LNCaP clone FGC (cell line): Measurements from ENCODE around the gene CRYGS.
"Not testable (repeated sequence)": the region's sequence is repeated elsewhere in the genome, so short reads cannot be mapped to it uniquely, and the experiment has no call there.

ENCODE experiments used
- DNase-seq: peaks from one replicate; pipeline ENCODE4 v3.0.0-alpha.2; 2011; ENCODE audit warnings: low read depth
- H3K4me3 ChIP-seq: 2 replicates; pipeline ENCODE4 v1.5.1; 2011; ENCODE audit warnings: mild to moderate bottlenecking, low read depth, low read length, control low read depth
- TF ChIP-seq, protein P1 (sequence below): IDR thresholded peaks from 2 replicates; pipeline ENCODE4 v1.5.1; 2012; ENCODE audit warnings: mild to moderate bottlenecking; ENCODE audit not compliant: control insufficient read depth, insufficient read depth; ENCODE audit errors: extremely low read depth

CRYGS gene

DNA sequence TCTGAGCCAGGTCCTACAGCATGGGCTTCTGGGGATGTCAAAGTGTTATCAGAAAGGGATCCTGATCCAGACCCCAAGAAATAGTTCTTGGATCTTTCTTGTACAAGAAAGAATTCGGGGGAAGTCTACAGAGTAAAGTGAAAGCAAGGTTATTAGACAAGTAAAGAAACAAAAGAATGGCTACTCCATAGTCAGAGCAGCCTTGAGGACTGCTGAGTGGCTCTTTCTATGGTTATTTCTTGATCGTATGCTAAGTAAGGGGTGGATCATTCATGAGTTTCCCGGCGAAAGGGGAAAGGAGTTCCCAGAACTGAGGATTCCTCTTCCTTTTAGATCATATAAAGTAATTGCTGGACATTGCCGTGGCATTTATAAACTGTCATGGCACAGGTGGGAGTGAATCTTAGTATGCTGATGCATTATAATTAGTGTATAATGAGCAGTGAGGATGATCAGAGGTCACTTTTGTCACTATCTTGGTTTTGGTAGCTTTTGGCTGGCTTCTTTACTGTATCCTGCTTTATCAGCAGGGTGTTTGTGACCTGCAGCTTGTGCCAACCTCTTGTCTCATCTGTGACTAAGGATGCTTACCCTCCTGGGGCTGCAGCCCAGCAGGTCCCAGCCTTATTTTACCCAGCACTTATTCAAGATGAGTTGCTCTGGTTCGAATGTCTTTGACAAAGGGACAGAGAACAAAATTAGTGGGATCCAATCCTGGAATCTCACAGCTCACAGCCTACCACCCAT, 41.0 kb downstream of the CRYGS start:
- TF ChIP-seq, protein P1, sequence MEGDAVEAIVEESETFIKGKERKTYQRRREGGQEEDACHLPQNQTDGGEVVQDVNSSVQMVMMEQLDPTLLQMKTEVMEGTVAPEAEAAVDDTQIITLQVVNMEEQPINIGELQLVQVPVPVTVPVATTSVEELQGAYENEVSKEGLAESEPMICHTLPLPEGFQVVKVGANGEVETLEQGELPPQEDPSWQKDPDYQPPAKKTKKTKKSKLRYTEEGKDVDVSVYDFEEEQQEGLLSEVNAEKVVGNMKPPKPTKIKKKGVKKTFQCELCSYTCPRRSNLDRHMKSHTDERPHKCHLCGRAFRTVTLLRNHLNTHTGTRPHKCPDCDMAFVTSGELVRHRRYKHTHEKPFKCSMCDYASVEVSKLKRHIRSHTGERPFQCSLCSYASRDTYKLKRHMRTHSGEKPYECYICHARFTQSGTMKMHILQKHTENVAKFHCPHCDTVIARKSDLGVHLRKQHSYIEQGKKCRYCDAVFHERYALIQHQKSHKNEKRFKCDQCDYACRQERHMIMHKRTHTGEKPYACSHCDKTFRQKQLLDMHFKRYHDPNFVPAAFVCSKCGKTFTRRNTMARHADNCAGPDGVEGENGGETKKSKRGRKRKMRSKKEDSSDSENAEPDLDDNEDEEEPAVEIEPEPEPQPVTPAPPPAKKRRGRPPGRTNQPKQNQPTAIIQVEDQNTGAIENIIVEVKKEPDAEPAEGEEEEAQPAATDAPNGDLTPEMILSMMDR: no peak
- DNase-seq: no peak
- no peak overlapping the region for H3K4me3 ChIP-seq

- no peak overlapping the region for H3K4me3 ChIP-seq
- DNase-seq: no peak
Measured at GRCh38 chr3:186502138-186502948, 41.8 kb downstream of the CRYGS start.

GRCh38 chr3:186499949-186500348, 44.2 kb downstream of the CRYGS start:
- H3K4me3 ChIP-seq, DNase-seq: not testable (repeated sequence)

More at GRCh38 chr3:186502138-186502948, 41.8 kb downstream of the CRYGS start:
- TF ChIP-seq, protein P1: no peak

- H3K4me3 ChIP-seq, DNase-seq: not testable (repeated sequence)
Measured at GRCh38 chr3:186498022-186498421, 46.2 kb downstream of the CRYGS start.

GRCh38 chr3:186497608-186498007, 46.6 kb downstream of the CRYGS start:
- TF ChIP-seq, protein P1: no peak
- no peak overlapping the region for H3K4me3 ChIP-seq
- no peak for DNase-seq

- TF ChIP-seq, protein P1: no peak
- no peak for DNase-seq
- no peak overlapping the region for H3K4me3 ChIP-seq
Measured at GRCh38 chr3:186496635-186497034, 47.5 kb downstream of the CRYGS start.

- DNase-seq: no peak
- no peak overlapping the region for H3K4me3 ChIP-seq
- TF ChIP-seq, protein P1: no peak
Measured at GRCh38 chr3:186496016-186496415, 48.2 kb downstream of the CRYGS start.
